Endothelial cell of umbilical vein (primary cell): ENCODE data around the gene G3BP1.

Source experiments
- EZH2 ChIP-seq: IDR thresholded peaks from 2 replicates; pipeline ENCODE4 v1.6.1; 2012; ENCODE audit warnings: borderline replicate concordance, low read depth, mild to moderate bottlenecking, moderate library complexity, low read length, inconsistent platforms; ENCODE audit not compliant: severe bottlenecking
- FOS ChIP-seq: IDR thresholded peaks from 2 replicates; pipeline ENCODE4 v1.6.1; 2011; ENCODE audit warnings: mild to moderate bottlenecking, low read length, moderate library complexity, borderline replicate concordance; ENCODE audit not compliant: insufficient read depth
- GATA2 ChIP-seq: IDR thresholded peaks from 2 replicates; pipeline ENCODE4 v1.7.0; 2011; ENCODE audit warnings: low read depth, mild to moderate bottlenecking, moderate library complexity, mixed read lengths, low read length; ENCODE audit not compliant: insufficient read length, insufficient read depth
- JUN ChIP-seq: IDR thresholded peaks from 2 replicates; pipeline ENCODE4 v1.6.1; 2011; ENCODE audit warnings: borderline replicate concordance, low read depth; ENCODE audit not compliant: insufficient read length, insufficient read depth
- POLR2A ChIP-seq: IDR thresholded peaks from 2 replicates; pipeline ENCODE4 v1.6.1; 2012; ENCODE audit warnings: low read depth, mild to moderate bottlenecking, control low read depth, low read length
- POLR2AphosphoS5 ChIP-seq: IDR thresholded peaks from 2 replicates; pipeline ENCODE4 v1.6.1; 2012; ENCODE audit warnings: low read depth, mild to moderate bottlenecking, control low read depth, low read length, moderate library complexity; ENCODE audit not compliant: insufficient read depth
- TF ChIP-seq, protein P1 (sequence below), 2 donors: IDR thresholded peaks; 1 replicate in 1 of 2; 2 replicates in 1 of 2; pipeline ENCODE4 v1.5.1; 2011; ENCODE audit warnings: low read length in 2 of 2, mild to moderate bottlenecking in 2 of 2, moderate library complexity in 2 of 2, control low read depth in 1 of 2, inconsistent platforms in 1 of 2, low read depth in 1 of 2; ENCODE audit not compliant: insufficient read depth in 1 of 2; ENCODE audit errors: extremely low read depth in 1 of 2
- TF ChIP-seq, protein P2 (sequence below): IDR thresholded peaks from 2 replicates; pipeline ENCODE4 v1.6.1; 2011; ENCODE audit not compliant: insufficient read depth, insufficient read length

DNA sequence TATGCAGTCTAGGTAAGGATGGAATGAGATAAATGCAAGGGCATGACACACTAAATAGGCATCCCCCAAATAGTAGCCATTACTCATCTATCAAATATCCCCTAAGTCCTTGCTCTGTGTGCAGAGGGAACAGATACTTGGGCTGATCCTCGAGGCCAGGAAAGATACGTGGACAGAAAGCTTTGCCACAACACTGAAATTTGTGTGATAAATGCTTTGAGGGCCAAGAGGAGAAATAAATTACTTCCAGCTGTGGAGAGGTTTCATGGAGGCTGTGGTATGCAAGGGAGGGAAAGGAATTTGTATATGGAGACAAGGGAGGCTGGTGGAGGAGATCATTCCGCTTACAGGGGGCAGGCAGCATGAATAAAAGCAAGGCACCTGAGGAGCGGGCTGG is 31.8 kb upstream of the G3BP1 start:
- TF ChIP-seq, protein P1, sequence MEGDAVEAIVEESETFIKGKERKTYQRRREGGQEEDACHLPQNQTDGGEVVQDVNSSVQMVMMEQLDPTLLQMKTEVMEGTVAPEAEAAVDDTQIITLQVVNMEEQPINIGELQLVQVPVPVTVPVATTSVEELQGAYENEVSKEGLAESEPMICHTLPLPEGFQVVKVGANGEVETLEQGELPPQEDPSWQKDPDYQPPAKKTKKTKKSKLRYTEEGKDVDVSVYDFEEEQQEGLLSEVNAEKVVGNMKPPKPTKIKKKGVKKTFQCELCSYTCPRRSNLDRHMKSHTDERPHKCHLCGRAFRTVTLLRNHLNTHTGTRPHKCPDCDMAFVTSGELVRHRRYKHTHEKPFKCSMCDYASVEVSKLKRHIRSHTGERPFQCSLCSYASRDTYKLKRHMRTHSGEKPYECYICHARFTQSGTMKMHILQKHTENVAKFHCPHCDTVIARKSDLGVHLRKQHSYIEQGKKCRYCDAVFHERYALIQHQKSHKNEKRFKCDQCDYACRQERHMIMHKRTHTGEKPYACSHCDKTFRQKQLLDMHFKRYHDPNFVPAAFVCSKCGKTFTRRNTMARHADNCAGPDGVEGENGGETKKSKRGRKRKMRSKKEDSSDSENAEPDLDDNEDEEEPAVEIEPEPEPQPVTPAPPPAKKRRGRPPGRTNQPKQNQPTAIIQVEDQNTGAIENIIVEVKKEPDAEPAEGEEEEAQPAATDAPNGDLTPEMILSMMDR (IDR thresholded peaks at IDR 0.05; ENCODE audit: extremely low read depth in 1 of 2, insufficient read depth in 1 of 2, low read depth in 1 of 2, low read length in 2 of 2), result no peak
- TF ChIP-seq POLR2AphosphoS5 (no peak), POLR2A (no peak), EZH2 (no peak), JUN (peak; percentile 19), GATA2 (no peak), FOS (peak; percentile 32)
- TF ChIP-seq, protein P2, sequence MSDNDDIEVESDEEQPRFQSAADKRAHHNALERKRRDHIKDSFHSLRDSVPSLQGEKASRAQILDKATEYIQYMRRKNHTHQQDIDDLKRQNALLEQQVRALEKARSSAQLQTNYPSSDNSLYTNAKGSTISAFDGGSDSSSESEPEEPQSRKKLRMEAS, result no peak
